K562 (cell line): ENCODE results near the gene SAPCD1. TPM values are rescaled to one million over a fixed set of nuclear protein-coding genes. Genes with fewer than 3 reads are reported as not detected.
A peak's percentile ranks its signal among the peaks of the same experiment; 100 is the strongest.

ENCODE experiments used
- ATAC-seq: fragments of 200-7000 bp; cut with Tn5 transposase; 3 replicates; pipeline ENCODE4 v1.9.1; 2020; ENCODE audit warnings: moderate library complexity
- BruUV-seq: library from RNA; stranded (reverse); fragments of 400-500 nt; replicated peaks from 2 replicates; lab custom pipeline; 2021; lab: Mats Ljungman, UMichigan
- CTCF ChIA-PET: fragments of 300-600 bp; formaldehyde crosslinking; extraction: SDS; loops from one replicate; lab custom pipeline; 2021; ENCODE audit warnings: low intra/inter-chr PET ratio; lab: Yijun Ruan, JAX
- POLR2A ChIA-PET: fragments of 300-600, 350-650 bp; sonication (Branson Sonifier 250); formaldehyde crosslinking; extraction: SDS; loops from one replicate; lab custom pipeline; 2021; ENCODE audit warnings: antibody characterized with exemption, inconsistent platforms; lab: Yijun Ruan, JAX
- DNase-seq, 4 experiments: peaks; one replicate each; pipeline versions ENCODE4 v3.0.0 to v3.0.0-alpha.2; 2011 to 2018; ENCODE audit warnings: low spot score in 3 of 4, mixed read lengths in 3 of 4; ENCODE audit errors: extremely low read depth in 1 of 4
- FAIRE-seq: peaks from 2 replicates; lab custom pipeline; 2011; peaks lifted over from hg19 to GRCh38; lab: Jason Lieb, UNC
- H2AFZ ChIP-seq: 2 replicates; pipeline ENCODE4 v1.6.0; 2011; ENCODE audit warnings: low read depth, low read length, control low read depth, inconsistent platforms
- H3K27ac ChIP-seq: fragments of 200-600 bp; 3 replicates; pipeline ENCODE4 v1.8.0; 2011; ENCODE audit warnings: low read depth, mild to moderate bottlenecking, control low read depth, inconsistent platforms, low read length, moderate library complexity, mixed read lengths; ENCODE audit errors: extremely low read depth
- H3K27me3 ChIP-seq, 2 experiments: fragments of 300-600 bp in 1 of 2; 2 replicates in 1 of 2; 3 replicates in 1 of 2; pipeline versions ENCODE4 v1.6.0 to v1.8.0; 2011; ENCODE audit warnings: inconsistent platforms in 2 of 2, low read length in 2 of 2, mild to moderate bottlenecking in 1 of 2, mixed read lengths in 1 of 2, moderate library complexity in 1 of 2; ENCODE audit not compliant: control insufficient read depth in 2 of 2, insufficient read depth in 2 of 2
- H3K36me3 ChIP-seq: fragments of 300-600 bp; 3 replicates; pipeline ENCODE4 v1.8.0; 2011; ENCODE audit warnings: mild to moderate bottlenecking, low read length, inconsistent platforms; ENCODE audit not compliant: control insufficient read depth, insufficient read depth
- H3K4me1 ChIP-seq, 2 experiments: fragments of 200-600 bp in 1 of 2; replicated peaks in 1 of 2; 2 replicates in 1 of 2; 3 replicates in 1 of 2; pipeline versions ENCODE4 v1.5.1 to v1.8.0; 2011; ENCODE audit warnings: inconsistent platforms in 2 of 2, low read length in 2 of 2, mild to moderate bottlenecking in 1 of 2, mixed read lengths in 1 of 2, moderate library complexity in 1 of 2; ENCODE audit not compliant: control insufficient read depth in 2 of 2, insufficient read depth in 2 of 2
- H3K4me2 ChIP-seq: 2 replicates; pipeline ENCODE4 v1.6.1; 2011; ENCODE audit warnings: low read length, control low read depth, inconsistent platforms, mixed read lengths; ENCODE audit not compliant: insufficient read depth
- H3K4me3 ChIP-seq: fragments of 200-600 bp; sonication (generic), shearing (Covaris generic); 2 replicates; pipeline ENCODE4 v1.5.1; 2016; ENCODE audit warnings: control low read depth, inconsistent platforms
- H3K79me2 ChIP-seq: fragments of 200-600 bp; 3 replicates; pipeline ENCODE4 v1.8.0; 2011; ENCODE audit warnings: low read length, inconsistent platforms; ENCODE audit not compliant: control insufficient read depth, insufficient read depth
- H3K9ac ChIP-seq, 2 experiments: 2 replicates each; pipeline versions ENCODE4 v1.6.0 to v1.6.1; 2011; ENCODE audit warnings: low read depth in 2 of 2, low read length in 2 of 2, control low read depth in 1 of 2, inconsistent platforms in 1 of 2, mild to moderate bottlenecking in 1 of 2, mixed read lengths in 1 of 2; ENCODE audit not compliant: insufficient read depth in 1 of 2
- H3K9me1 ChIP-seq: one replicate; pipeline ENCODE4 v1.6.0; 2011; ENCODE audit warnings: inconsistent platforms, mild to moderate bottlenecking, low read length, moderate library complexity; ENCODE audit not compliant: control insufficient read depth, insufficient read depth
- H3K9me3 ChIP-seq: replicated peaks from 2 replicates; pipeline ENCODE4 v1.5.1; 2011; ENCODE audit warnings: low read depth, low read length, inconsistent platforms; ENCODE audit not compliant: control insufficient read depth, insufficient read depth
- H4K20me1 ChIP-seq: replicated peaks from 2 replicates; pipeline ENCODE4 v1.6.1; 2011; ENCODE audit warnings: low read length, inconsistent platforms, mixed read lengths; ENCODE audit not compliant: control insufficient read depth, insufficient read depth
- BACH1 ChIP-seq: fragments of 200-800 bp; sonication (Bioruptor generic); IDR thresholded peaks from 2 replicates; pipeline ENCODE4 v1.6.1; 2016; ENCODE audit warnings: missing genetic modification characterization, missing compliant biosample characterization
- HEY1 ChIP-seq: fragments of 250-450 bp; sonication (Bioruptor Pico); IDR thresholded peaks from 2 replicates; pipeline ENCODE4 v1.5.0; 2020; ENCODE audit warnings: mild to moderate bottlenecking, moderate library complexity, borderline replicate concordance
- IRF2 ChIP-seq: sonication (generic); formaldehyde crosslinking; IDR thresholded peaks from 2 replicates; pipeline ENCODE4 v1.8.1; 2022; ENCODE audit warnings: mild to moderate bottlenecking, missing genetic modification reagents
- KDM4B ChIP-seq, 2 experiments: fragments of 450-650 bp in 1 of 2; sonication (generic) in 1 of 2; IDR thresholded peaks; 2 replicates each; pipeline ENCODE4 v1.6.1; 2016 to 2017; ENCODE audit warnings: borderline replicate concordance in 2 of 2, antibody characterized with exemption in 1 of 2, low read depth in 1 of 2, mild to moderate bottlenecking in 1 of 2
- MCM5 ChIP-seq: fragments of 450-650 bp; IDR thresholded peaks from 2 replicates; pipeline ENCODE4 v1.6.1; 2016; ENCODE audit warnings: low read depth
- NEUROD1 ChIP-seq: fragments of 150-350 bp; IDR thresholded peaks from 2 replicates; pipeline ENCODE4 v1.6.1; 2014; ENCODE audit warnings: borderline replicate concordance, low read length, low read depth; ENCODE audit not compliant: partially characterized antibody
- NFATC3 ChIP-seq: fragments of 450-650 bp; IDR thresholded peaks from 2 replicates; pipeline ENCODE4 v1.6.1; 2017; ENCODE audit warnings: mild to moderate bottlenecking
- OTX1 ChIP-seq: fragments of 450-650 bp; formaldehyde crosslinking; IDR thresholded peaks from 2 replicates; pipeline ENCODE4 v1.4.0; 2022; ENCODE audit warnings: mild to moderate bottlenecking
- RFX7 ChIP-seq: fragments of 250-450 bp; sonication (Bioruptor Pico); IDR thresholded peaks from 2 replicates; pipeline ENCODE4 v1.5.1; 2021; ENCODE audit warnings: mild to moderate bottlenecking
- SNIP1 ChIP-seq: fragments of 450-650 bp; IDR thresholded peaks from 2 replicates; pipeline ENCODE4 v1.7.1; 2017; ENCODE audit warnings: low read depth, mild to moderate bottlenecking
- TCF3 ChIP-seq: sonication (generic); formaldehyde crosslinking; IDR thresholded peaks from 2 replicates; pipeline ENCODE4 v1.4.0; 2020; ENCODE audit warnings: mild to moderate bottlenecking, missing genetic modification reagents
- TCF7L2 ChIP-seq: fragments of 150-350 bp; IDR thresholded peaks from 2 replicates; pipeline ENCODE4 v1.6.1; 2016; ENCODE audit warnings: low read depth, mild to moderate bottlenecking, low read length, moderate library complexity
- VEZF1 ChIP-seq: fragments of 200-800 bp; sonication (Bioruptor generic); IDR thresholded peaks from 2 replicates; pipeline ENCODE4 v1.6.1; 2017; ENCODE audit warnings: missing genetic modification characterization, missing compliant biosample characterization
- ZBTB8A ChIP-seq: fragments of 450-650 bp; IDR thresholded peaks from 2 replicates; pipeline ENCODE4 v1.6.1; 2018; ENCODE audit warnings: mild to moderate bottlenecking, moderate library complexity; ENCODE audit not compliant: partially characterized antibody
- ZNF146 ChIP-seq: IDR thresholded peaks from one replicate; pipeline ENCODE4 v1.6.1; 2018; ENCODE audit warnings: missing compliant biosample characterization; ENCODE audit not compliant: unreplicated experiment
- ZNF174 ChIP-seq: fragments of 250-450 bp; sonication (Bioruptor Pico); IDR thresholded peaks from 2 replicates; pipeline ENCODE4 v1.4.0; 2020; ENCODE audit warnings: mild to moderate bottlenecking
- ZNF197 ChIP-seq: fragments of 200-800 bp; sonication (Bioruptor generic); IDR thresholded peaks from 2 replicates; pipeline ENCODE4 v1.6.1; 2016; ENCODE audit warnings: low read depth, missing genetic modification characterization, missing compliant biosample characterization
- ZNF444 ChIP-seq: fragments of 250-450 bp; sonication (Bioruptor Pico); IDR thresholded peaks from 2 replicates; pipeline ENCODE4 v1.4.0; 2020; ENCODE audit warnings: mild to moderate bottlenecking, moderate library complexity
- ZNF644 ChIP-seq: fragments of 200-800 bp; sonication (Bioruptor generic); IDR thresholded peaks from 2 replicates; pipeline ENCODE4 v1.6.1; 2016; ENCODE audit warnings: low read depth, missing genetic modification characterization, missing compliant biosample characterization
- WGBS: fragments of 100-300 bp; shearing (Covaris generic); methylation state at CpG from one replicate; pipeline ENCODE4 v1.1.6; 2016; ENCODE audit warnings: low coverage, mixed read lengths; ENCODE audit not compliant: insufficient coverage; ENCODE audit errors: missing lambda C conversion rate; 5-methylcytosine and 5-hydroxymethylcytosine counted together
- in situ Hi-C: fragments of 300-500 bp; cut with MboI; formaldehyde crosslinking; loops from 4 replicates; pipeline ENCODE4 v1.15.0; 2018; ENCODE audit warnings: inconsistent platforms, mixed read lengths
- intact Hi-C: fragments of 100-400 bp; cut with micrococcal nuclease; formaldehyde crosslinking; loops from 2 replicates; pipeline ENCODE4 v1.14.2; 2022
- polyA plus RNA-seq, 8 experiments: library from polyadenylated mRNA; depleted of rRNA in 4 of 8; stranded (reverse) in 5 of 8; unstranded in 3 of 8; fragments of >200 nt; fragmentation: Nextera tagmentation in 2 of 8; fragmentation: Illumina TruSeq in 1 of 8; extraction: Ambion mirVana in 2 of 8; extraction: Trizol in 1 of 8; gene quantifications; 2 replicates each; pipeline versions ENCODE4 v1.2.1 to v1.2.3, GENCODE V29; 2011 to 2014; ENCODE audit warnings: inconsistent platforms in 1 of 8, missing spikeins in 1 of 8
- total RNA-seq, 7 experiments: library from RNA; depleted of rRNA in 6 of 7; stranded (reverse); fragments of >200 nt in 6 of 7; fragmentation: Illumina TruSeq in 2 of 7; extraction: Trizol in 2 of 7; gene quantifications; 2 replicates each; pipeline versions ENCODE4 v1.2.1 to v1.2.3, GENCODE V29; 2011 to 2021; ENCODE audit warnings: low replicate concordance in 1 of 7
- TF ChIP-seq, protein P1 (sequence below): fragments of 450-650 bp; IDR thresholded peaks from one replicate; pipeline ENCODE4 v1.6.1; 2018; ENCODE audit warnings: mild to moderate bottlenecking, moderate library complexity; ENCODE audit not compliant: partially characterized antibody
- TF ChIP-seq, protein P2 (sequence below): fragments of 250-450 bp; sonication (Bioruptor Pico); IDR thresholded peaks from 2 replicates; pipeline ENCODE4 v1.4.0; 2020; ENCODE audit warnings: borderline replicate concordance

The SAPCD1 gene
- total and polyA plus RNA-seq, 9 of the 15 experiments (the other 6 are each of a cell fraction or from before 2014, with no cell fraction given), result 2.6 to 30.2 (median 7.4) TPM

- intact Hi-C loops (no loop called here), in situ Hi-C loops (no loop called here)
- no peaks in the 10 kb centered on the region for H3K79me2 ChIP-seq
- peaks cover 0 to 4% of the 10 kb centered on the region in 2 experiments; a peak in 2 of 5 replicates for H3K4me1 ChIP-seq
- H3K4me3 ChIP-seq, result no peak overlapping the region
- no peak for DNase-seq
- no peak for ATAC-seq
- no peaks in the 10 kb centered on the region for H3K9me3 ChIP-seq
- H3K4me2 ChIP-seq, result no peak overlapping the region
- no peaks in the 10 kb centered on the region for H4K20me1 ChIP-seq
- BruUV-seq, result no TSS peak
- H3K27ac ChIP-seq, result no peak overlapping the region
- no peak for FAIRE-seq
- ChIA-PET POLR2A (interaction anchor here (0.6 to 6.6 kb wide), 12 partner anchors 8 to 161 kb away, joined by 3 to 85 read pairs (median 7); partner anchors contain the start of genes CLIC1, DDAH2 and MSH5), CTCF (no interaction called here)
- H3K36me3 ChIP-seq, result peaks cover 52% of the 10 kb centered on the region
- peak overlapping the region in 1 of 2 experiments; percentile 69; a peak in 2 of 4 replicates for H3K9ac ChIP-seq
- H3K27me3 ChIP-seq, result no peaks in the 10 kb centered on the region
- 63% methylated on average over 2 of the region's 2 CpGs for WGBS
- H3K9me1 ChIP-seq, result no peaks in the 10 kb centered on the region
- H2AFZ ChIP-seq, result no peak overlapping the region
- TF ChIP-seq BACH1 (tag) (no peak), KDM4B (IDR thresholded peaks at IDR 0.05; ENCODE audit: borderline replicate concordance in 2 of 2, low read depth in 1 of 2) (no peak), ZBTB8A (no peak), NFATC3 (no peak), TCF3 (no peak), ZNF644 (tag) (no peak), HEY1 (CRISPR knock-in tag) (no peak), RFX7 (CRISPR knock-in tag) (no peak), TCF7L2 (no peak), IRF2 (CRISPR knock-in tag) (0 out of 2 replicates have a peak, but pooled peaks have one; percentile 12), MCM5 (no peak), ZNF174 (no peak), NEUROD1 (no peak), ZNF146 (CRISPR knock-in tag) (no peak), ZNF197 (CRISPR knock-in tag) (no peak), VEZF1 (no peak), SNIP1 (no peak), ZNF444 (no peak), OTX1 (CRISPR knock-in tag) (0 out of 2 replicates have a peak, but pooled peaks have one; percentile 36)
- TF ChIP-seq, protein P1, sequence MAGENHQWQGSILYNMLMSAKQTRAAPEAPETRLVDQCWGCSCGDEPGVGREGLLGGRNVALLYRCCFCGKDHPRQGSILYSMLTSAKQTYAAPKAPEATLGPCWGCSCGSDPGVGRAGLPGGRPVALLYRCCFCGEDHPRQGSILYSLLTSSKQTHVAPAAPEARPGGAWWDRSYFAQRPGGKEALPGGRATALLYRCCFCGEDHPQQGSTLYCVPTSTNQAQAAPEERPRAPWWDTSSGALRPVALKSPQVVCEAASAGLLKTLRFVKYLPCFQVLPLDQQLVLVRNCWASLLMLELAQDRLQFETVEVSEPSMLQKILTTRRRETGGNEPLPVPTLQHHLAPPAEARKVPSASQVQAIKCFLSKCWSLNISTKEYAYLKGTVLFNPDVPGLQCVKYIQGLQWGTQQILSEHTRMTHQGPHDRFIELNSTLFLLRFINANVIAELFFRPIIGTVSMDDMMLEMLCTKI, result no peak
- TF ChIP-seq, protein P2, sequence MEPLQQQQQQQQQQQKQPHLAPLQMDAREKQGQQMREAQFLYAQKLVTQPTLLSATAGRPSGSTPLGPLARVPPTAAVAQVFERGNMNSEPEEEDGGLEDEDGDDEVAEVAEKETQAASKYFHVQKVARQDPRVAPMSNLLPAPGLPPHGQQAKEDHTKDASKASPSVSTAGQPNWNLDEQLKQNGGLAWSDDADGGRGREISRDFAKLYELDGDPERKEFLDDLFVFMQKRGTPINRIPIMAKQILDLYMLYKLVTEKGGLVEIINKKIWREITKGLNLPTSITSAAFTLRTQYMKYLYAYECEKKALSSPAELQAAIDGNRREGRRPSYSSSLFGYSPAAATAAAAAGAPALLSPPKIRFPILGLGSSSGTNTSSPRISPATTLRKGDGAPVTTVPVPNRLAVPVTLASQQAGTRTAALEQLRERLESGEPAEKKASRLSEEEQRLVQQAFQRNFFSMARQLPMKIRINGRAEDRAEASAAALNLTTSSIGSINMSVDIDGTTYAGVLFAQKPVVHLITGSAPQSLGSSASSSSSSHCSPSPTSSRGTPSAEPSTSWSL (CRISPR knock-in tag), result no peak
Observed at GRCh38 chr6:31758281-31758680, 4.2 kb upstream of the SAPCD1 start.
